SHP77 (cell line): ENCODE data around the gene NRIP1.

Experiments
- DNase-seq, 2 experiments: peaks; one replicate each; lab custom pipeline; 2025; lab: John Stamatoyannopoulos, UW

NRIP1 gene

DNA sequence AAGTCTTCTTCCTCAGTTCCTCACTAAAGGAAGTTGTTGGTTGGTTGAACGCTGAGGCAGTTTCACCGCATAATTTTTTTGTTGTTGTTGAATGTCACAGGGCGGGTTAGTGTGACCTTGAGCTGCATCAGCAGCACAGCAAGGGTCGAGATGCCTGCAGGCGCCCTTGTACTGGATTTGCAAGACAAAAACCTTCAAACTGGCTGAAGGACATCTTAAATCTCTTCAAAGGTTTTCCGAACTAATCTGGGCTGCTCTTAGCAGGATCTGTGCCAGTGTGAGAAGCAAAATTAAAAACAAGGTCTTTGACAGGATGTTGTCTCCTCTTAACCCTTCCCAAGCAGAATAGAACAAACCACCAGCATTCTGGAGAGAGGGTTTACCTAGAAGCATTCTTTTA, 59.4 kb downstream of the NRIP1 start:
- no peak for DNase-seq

GRCh38 chr21:15004721-15005370, 60.0 kb downstream of the NRIP1 start:
- DNase-seq, result no peak

DNA sequence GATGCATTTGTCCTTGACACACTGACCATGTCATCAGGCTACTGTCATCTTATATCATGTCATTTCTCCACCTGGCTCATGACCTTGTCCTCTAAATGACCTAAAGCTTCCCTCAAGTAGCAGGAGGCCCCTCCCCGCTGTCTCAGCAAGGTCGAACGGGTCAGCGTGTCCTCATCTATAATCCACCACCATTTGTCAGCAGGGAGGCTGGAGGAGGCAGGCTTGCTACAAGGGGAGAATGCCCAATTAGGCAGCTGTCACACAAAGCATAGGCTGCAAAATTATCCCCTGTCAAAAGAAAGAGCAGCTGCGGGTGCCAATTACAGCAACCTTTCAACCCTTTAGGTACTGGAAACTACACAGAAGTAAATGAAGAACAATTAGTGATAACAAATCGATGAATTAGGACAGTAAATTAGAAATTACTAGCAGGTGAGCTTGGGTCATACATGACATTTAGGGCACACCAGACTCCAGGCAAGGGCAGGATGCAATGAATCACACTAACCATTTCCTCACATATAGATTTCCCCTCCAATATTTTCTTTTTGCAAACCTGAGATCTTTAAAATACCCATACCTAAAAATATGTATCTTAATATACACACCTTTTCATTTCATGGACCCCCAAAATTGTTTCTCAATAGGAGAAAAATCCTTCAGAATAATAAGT, 61.2 kb downstream of the NRIP1 start:
- DNase-seq, result no peak

DNA sequence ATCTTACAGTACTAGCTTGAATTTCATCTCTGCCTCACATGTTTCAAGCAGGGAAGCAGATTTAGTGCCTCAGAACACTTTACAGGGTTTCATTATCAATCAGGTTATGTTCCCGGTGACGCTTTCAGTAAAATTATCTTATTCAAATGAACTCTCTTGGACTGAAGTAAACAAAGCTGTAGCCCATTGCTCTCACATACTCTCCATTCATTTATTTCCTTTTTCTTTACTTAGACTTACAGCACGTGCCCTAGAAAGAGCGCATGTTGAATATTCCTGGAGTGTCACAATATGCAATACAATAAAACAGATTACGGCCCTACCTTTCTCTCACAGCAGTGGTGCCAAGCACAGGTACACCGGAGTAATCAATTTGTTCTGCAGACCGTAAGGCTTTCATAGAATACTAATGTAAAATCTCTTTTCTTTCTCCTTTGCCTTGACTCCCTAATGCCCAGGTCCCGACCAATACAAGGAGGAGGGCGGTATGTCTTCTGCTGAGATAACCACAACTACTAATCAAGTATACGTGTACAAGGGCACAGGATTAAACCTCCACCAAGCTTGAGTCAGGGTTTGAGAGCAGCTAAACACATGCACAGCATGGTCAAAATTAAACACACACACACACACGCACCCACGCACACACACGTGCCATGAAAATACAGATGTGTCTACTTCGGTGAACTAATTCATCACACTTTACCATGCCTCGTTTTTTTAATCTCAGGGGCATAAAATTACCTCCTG, 62.8 kb downstream of the NRIP1 start:
- no peak for DNase-seq

GRCh38 chr21:15001113-15001512, 63.7 kb downstream of the NRIP1 start:
- DNase-seq, result no peak

GRCh38 chr21:15000081-15000480, 64.7 kb downstream of the NRIP1 start:
- no peak for DNase-seq

DNA sequence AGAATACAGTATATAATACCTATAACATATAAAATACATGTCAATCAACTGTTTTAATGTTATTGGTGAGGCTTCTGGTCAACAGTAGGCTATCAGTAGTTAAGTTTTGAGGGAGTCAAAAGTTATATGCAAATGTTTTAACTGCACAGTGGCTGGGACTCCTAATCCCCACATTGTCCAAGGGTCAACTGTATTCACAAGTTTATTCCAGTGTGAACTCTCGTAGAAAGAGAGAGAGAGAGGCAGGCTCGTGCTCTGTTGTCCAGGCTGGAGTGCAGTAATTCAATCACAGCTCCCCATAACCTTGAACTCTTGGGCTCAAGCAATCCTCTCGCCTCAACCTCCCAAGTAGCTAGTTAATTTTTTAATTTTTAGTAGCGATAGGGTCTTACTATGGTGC, 66.0 kb downstream of the NRIP1 start:
- DNase-seq, result no peak

GRCh38 chr21:14998336-14998735, 66.5 kb downstream of the NRIP1 start:
- no peak for DNase-seq

DNA sequence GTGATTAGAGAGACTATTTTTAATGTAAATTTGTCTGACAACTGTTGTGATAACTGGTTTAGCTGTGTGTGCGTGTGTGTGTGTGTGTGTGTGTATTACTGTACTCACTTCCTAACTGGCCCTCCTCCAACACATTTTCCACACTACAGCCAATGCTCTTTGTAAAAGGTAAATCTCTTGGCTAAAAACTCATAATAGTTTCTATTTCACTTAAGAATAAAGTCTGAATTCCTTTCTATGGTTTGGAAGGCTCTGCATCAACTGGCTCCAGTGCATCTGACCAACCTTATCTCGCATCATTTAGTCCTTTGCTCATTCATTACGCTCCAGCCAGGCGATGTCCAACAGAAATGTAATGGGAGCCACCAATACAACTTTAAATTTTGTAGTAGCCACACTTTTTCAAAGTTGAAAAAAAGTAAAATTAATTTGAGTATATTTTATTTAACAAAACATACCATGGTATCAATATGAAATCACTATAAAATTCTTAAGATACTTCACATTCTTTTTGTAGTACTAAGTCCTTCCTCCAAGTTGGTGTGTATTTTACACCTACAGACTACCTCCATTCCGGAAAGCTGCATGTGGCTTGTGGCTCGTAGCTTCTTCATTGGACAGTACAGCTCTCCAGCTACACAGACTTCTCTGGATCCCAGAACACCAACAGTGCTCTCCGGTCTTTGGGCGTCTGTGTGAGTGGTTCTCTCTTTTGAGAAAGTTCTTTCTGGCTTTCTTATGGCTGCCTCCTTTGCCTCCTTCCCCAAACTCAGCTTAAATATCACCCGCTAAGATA, 68.9 kb downstream of the NRIP1 start:
- DNase-seq, result no peak

- no peak for DNase-seq
These were observed 69.6 kb downstream of the NRIP1 start for GRCh38 chr21:14995226-14995625.

DNA sequence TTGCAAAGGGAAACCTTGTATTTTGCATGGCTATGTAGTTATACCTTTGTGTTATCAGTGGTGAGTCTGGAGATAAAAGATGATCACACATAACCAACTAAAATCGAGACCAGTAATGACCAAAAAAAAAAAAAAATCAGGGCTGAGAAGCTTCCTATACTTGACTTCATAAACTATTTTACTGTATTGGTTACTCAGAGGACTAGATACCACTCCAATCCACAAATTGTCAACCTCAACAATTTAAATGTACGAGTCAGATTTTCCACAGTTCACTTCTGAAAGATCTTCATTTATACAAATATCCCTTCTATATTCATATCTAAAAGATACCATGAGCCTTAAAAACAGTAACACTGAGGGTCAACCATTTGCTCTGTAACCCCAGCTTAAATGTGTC, 71.7 kb downstream of the NRIP1 start:
- no peak for DNase-seq

GRCh38 chr21:14991957-14992356, 72.8 kb downstream of the NRIP1 start:
- DNase-seq, result no peak

DNA sequence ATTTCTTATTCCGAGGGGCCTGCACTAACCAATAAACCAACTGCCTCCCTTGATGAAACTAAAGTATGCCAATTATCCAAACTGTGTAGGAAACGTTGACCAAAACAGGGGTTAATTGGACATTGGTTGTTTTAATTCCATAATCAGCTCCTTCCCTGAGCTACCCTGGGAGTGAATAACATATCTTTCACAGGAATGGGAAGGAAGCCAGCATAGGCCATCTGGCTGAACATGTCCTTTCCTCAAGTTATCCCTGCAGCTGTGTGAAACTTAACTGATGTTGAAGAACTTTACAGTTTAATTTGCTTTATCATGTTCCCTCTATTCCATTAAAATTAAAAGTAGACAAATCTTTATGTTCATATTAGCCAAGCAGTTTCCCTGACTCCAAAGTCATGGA, 75.4 kb downstream of the NRIP1 start:
- no peak for DNase-seq

GRCh38 chr21:14988760-14989159, 76.0 kb downstream of the NRIP1 start:
- DNase-seq, result no peak

DNA sequence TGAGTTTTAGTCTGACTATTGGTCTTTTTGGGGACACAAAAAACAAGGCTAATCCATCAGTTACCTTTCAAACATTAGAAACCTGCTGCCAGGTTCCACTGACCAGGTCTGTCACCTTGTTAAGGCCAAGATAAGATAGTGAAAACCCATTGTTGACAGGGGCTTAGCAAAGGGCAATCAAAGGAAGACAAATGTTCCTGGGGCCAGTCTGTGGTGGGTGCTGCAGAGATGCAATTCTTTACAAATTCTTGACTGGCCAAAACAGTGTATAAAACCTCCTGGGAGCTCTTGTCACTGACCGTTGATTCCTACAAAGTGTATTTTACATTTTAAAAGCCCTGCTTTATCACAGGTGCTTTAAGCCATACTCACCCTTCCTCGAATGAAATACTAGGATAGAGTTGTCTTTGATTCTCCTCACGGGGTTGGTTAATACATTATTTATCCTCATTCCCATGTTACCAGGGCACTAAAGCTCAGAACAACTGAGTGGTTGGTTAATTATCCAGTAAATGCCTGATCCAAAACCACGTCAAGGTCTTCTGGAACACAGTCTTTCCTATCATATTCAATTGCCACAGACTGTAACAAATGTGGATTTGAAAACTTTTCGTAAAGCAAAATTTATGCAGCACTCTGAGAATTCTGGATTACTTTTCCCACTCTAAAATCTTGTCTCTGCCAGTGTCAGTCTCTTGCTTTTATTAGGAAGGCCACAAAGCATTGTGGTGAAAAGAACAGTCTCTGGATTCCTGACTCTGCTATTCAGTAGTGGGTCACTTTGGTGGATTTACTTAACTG, 77.2 kb downstream of the NRIP1 start:
- no peak for DNase-seq

DNA sequence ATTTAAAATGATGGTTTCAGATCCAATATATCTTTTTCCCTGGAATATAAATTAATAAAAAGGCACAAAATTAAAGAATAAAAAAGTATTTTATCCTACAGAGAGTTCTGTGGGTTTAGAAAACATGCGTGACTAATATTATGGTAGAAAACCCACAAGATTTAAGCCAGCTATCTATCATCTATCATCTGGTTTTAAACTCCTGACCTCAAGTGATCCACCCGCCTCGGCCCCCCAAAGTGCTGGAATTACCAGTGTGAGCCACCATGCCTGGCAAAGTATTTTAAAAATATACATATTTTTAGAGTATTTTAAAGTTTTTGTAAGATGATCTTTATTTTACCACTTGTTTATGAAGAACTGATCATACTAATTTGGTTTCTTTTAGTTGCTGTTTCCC, 79.5 kb downstream of the NRIP1 start:
- no peak for DNase-seq

DNA sequence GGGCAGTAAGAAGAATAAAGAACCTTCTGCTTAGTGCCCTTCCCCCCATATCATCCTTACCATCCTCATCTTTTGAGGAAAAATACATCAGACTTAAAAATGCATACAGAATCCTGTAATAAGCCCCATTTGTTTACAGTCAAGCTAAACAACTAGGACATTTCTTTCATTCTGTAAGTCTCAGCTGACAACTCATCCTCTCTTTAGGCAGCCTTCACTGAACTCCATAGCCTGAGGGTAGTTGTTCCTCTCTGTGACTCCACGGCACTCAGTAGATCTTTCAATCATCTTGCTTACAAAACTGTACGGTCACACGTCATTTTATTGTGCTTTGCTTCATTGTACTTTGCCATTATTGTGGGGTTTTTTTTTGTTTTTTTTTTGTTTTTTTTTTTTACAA, 82.5 kb downstream of the NRIP1 start:
- no peak for DNase-seq

GRCh38 chr21:14981246-14981645, 83.6 kb downstream of the NRIP1 start:
- no peak for DNase-seq

GRCh38 chr21:14979264-14979663, 85.5 kb downstream of the NRIP1 start:
- DNase-seq, result no peak

GRCh38 chr21:14977814-14978213, 87.0 kb downstream of the NRIP1 start:
- DNase-seq, result no peak

GRCh38 chr21:14975136-14975919, 89.5 kb downstream of the NRIP1 start:
- DNase-seq, result no peak
